A204.1 (cell line): ENCODE results near the gene TPD52L1.

Source experiments
- FAIRE-seq: peaks from 2 replicates; lab custom pipeline; 2012; peaks lifted over from hg19 to GRCh38; lab: Jason Lieb, UNC

Gene TPD52L1

GRCh38 chr6:125211352-125211751, 57.8 kb downstream of the TPD52L1 start:
- FAIRE-seq = no peak

- FAIRE-seq = no peak
Observed at GRCh38 chr6:125212377-125212776, 58.8 kb downstream of the TPD52L1 start.

GRCh38 chr6:125213939-125214338, 60.4 kb downstream of the TPD52L1 start:
- FAIRE-seq = no peak

GRCh38 chr6:125215252-125215819, 61.8 kb downstream of the TPD52L1 start:
- FAIRE-seq = no peak

DNA sequence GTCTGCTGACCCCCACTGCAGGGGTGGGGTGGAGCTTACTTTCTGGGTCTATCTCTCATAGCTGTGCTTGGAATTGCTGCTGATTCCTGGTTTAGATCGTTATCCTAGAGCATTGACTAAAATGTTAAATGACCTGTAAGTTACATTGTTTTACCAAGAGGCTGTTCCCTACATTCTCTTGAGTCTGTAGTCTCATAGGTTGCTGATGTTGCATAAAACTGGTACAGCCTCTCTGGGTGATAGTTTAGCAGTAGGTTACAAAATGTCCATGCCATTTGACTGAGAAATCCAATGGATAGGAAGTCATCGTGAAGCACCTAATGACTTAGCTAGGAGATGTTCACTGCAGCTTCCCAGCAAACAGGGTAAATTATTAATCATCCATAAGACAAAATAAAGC, 62.4 kb downstream of the TPD52L1 start:
- FAIRE-seq = no peak

DNA sequence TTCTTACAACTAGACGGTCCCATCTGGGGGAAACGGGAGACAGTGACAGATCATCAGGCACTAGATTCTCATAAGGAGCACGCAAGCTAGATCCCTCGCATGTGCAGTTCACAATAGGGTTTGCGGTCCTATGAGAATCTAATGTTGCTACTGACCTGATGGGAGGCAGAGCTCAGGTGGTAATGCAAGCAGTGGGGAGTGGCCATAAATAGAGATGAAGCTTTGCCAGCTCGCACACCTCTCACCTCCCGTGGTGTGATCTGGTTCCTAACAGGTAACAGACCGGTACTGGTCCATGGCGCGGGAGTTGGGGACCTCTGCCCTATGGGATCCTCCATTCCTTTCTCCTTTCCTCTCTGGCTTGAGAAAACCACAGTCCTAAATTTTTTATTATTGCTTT, 63.8 kb downstream of the TPD52L1 start:
- no peak for FAIRE-seq

DNA sequence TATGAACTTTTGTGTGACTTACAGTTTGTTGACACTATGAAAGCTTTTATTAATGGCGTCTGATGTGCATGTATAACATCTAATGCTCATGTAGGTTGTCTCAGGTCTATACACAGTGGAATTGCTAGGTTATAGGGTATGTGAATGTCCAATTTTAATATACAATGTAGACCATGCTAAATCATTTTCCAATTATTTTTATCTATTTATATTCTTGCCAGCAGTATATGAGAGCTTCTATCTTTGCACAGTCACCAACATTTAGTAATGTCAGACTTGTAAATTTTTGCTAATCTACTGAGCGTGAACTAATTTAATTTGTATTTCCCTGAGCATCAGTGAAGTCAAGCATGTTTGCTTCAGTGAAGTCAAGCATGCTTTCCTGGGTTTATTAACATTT, 64.4 kb downstream of the TPD52L1 start:
- FAIRE-seq = no peak

- no peak for FAIRE-seq
Observed at GRCh38 chr6:125219361-125219895, 65.9 kb downstream of the TPD52L1 start.

- FAIRE-seq = no peak
Observed at GRCh38 chr6:125220712-125221111, 67.1 kb downstream of the TPD52L1 start.

DNA sequence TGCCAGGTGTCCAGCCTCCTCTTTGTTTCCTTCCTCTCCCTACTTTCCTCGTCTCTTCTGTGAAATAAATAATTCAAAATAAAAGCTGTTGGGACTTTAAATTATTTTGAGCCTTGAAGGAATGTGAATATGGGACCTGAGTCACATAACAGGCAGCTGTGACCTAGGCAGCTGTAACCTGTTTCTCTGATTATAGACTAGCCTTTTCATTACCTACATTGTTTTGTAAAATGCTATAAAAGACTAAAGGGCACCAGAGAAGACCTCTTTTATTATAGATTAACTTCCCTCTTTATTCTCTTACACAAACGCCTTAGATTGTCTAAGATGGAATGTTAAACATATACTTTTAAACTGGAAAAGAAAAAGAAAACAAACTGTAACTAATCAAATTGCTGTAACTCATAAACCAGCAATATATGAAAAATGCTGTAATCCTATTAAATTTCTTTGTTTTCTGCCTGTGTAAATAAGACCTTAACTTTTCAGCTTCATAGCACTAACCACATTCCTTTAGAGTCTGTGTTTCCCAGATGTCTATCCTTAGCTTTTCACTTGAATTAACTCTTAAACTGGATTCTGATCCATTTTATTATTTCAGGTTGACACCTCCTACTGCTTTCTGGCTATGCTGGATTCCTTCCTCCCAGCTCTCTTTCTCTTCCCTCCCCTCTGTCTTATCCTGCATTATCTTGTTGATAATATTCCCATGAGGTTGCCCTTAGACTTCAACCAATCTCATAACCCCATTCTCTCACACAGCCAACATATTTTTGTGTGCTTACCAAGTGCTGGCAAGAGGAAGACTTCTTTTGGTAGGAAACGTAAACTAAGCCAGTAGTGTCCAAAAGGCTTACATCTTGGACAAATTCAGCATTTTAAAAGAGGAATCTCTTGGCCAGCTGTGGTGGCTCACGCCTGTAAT, 69.2 kb downstream of the TPD52L1 start:
- FAIRE-seq = no peak

- FAIRE-seq = no peak
Observed at GRCh38 chr6:125224231-125224861, 70.8 kb downstream of the TPD52L1 start.

DNA sequence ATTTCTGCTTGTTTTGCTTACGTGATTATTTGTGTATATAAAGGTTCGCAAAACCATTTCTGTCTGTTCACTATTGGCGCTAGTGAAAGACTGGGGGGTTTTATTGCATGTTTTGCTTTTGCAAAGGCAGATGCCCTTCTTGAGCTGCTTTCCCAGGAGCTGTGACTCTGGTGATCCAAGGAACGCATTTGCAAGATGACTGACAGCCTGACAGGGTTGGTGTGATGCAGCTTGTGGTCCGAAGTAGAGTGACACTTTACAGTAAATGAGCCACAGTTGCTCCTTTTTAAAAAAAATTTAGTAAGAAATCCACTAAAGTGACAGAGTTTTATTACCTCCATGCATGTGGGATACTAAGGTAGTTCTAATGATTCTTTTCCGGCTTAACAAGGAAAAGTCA, 73.7 kb downstream of the TPD52L1 start:
- no peak for FAIRE-seq

- no peak for FAIRE-seq
Observed at GRCh38 chr6:125228981-125229479, 75.5 kb downstream of the TPD52L1 start.

- no peak for FAIRE-seq
Observed at GRCh38 chr6:125230674-125231073, 77.1 kb downstream of the TPD52L1 start.

- FAIRE-seq = no peak
Observed at GRCh38 chr6:125231133-125231532, 77.6 kb downstream of the TPD52L1 start.

DNA sequence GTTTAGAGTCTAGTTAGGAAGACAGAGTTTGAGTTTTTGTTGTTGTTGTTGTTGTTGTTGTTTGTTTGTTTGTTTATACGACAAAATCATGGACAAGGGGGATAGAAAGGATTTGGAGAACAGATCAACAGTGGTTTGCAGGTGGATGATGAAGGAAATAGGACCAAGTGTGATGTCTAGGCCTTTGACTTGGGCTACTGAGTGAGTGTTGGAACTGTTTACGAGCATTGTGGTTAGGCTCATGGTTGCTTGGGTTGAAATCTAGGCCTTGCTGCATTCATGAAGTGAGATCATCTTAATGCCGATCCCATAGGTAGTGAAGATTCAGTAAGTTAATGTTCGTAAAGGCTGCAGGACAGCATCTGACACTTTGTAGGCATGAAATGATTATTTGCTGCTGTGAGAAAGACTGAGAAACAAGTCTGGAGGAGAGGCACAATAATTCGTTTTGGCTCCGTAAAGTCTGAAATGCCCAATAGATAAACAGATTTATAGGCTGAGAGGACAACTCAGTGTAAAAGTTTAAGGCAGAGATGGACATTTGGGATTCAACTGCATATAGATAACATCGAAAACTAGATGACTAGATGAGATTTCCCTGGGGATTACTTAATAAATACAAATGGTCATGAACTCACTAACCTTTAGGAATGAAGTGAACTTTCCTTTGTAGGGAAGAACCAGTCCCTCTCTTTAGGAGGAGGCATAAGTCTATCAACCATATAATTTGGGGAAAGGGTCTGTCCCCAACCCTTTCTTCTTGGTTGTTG, 78.2 kb downstream of the TPD52L1 start:
- no peak for FAIRE-seq

DNA sequence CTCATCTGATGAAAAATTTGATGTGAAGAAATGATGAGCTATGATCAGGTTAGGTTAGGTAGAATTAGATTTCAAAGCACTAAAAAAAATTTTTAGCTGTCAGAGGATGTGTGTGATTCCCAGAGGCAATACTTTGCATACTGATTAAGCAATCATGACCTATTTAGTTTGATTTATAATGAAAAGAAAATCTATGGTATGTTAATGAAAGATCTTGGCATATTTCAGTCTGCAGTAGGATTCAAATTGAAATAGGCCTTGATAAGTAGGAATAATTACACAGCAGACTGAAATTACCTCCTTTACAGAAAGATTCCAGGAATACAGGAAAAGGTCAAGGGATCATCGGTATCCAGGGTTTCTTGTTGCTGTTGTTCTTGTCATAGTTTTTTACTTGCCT, 78.9 kb downstream of the TPD52L1 start:
- no peak for FAIRE-seq

DNA sequence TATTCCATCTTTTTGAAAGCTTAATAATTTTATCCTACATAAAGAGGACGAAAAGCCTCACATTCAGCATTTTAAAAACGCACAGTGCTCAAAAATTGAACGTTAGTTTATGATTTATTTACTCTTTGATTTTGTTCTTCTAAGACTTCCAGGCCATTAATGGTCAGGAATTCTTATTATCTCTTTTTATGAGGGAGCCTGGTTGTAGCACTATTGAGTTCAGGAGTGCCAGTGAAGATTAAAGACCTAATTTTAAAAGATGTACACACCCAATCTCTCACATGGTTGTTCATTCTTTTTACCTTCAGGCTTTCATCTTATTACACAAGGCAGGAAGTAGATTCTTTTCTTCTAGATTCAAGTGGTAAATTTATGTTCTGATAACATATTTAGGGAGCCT, 79.6 kb downstream of the TPD52L1 start:
- FAIRE-seq = no peak

DNA sequence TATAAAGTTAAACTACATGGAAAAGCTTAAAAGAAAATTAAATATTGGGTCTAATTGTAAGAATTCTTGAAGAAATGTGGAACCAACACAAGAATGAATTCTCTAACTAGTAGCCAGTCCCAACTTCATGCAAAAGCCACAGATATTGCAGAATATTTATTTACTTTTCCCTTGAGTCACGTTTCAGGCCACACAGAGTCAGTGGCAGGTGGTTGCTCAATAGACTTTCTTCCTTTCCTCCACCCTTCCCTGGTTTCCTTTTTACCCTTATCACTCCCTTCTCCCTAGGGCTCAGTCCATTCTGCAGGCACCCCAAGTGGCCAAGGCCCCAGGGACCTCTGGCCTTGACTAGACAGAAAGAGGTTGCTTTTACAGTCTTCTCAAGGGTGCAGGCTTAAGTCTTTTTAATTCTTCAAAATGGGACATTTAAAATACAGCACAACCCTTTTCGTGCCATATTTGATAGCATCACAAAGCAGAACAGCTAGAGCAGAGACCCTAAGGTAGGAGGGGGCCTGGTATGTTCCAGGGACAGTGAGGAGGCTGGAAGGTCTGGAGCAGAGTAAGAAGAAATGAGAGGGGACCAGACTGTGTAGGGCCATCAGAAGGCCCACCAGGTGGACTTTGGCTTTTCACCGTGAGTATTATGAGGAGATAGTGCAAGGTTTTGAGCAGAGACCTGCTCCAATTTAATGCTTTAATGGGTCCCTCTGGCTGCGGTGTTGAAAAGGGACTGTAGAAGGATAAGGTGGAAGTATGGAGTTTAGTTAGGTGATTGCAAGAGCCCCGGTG, 83.2 kb downstream of the TPD52L1 start:
- no peak for FAIRE-seq

DNA sequence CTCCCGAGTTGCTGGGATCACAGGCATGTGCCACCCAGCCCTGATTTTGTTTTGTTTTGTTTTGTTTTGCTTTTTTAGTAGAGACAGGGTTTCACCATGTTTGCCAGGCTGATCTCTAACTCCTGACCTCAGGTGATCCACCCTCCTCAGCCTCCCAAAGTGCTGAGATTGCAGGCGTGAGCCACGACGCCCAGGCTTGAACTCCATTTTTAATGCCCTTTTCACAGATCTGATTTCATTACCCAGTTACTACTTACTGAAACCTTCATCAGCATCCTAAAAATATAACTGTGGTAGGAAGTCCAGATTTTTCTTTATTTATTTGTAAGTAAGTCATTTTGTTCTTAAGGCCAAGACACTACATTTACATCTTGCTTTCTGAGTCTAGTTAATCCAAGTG, 84.2 kb downstream of the TPD52L1 start:
- no peak for FAIRE-seq

GRCh38 chr6:125245109-125245508, 91.5 kb downstream of the TPD52L1 start:
- FAIRE-seq = no peak
